ENCODE measurements around the gene ZMIZ1.

DNA sequence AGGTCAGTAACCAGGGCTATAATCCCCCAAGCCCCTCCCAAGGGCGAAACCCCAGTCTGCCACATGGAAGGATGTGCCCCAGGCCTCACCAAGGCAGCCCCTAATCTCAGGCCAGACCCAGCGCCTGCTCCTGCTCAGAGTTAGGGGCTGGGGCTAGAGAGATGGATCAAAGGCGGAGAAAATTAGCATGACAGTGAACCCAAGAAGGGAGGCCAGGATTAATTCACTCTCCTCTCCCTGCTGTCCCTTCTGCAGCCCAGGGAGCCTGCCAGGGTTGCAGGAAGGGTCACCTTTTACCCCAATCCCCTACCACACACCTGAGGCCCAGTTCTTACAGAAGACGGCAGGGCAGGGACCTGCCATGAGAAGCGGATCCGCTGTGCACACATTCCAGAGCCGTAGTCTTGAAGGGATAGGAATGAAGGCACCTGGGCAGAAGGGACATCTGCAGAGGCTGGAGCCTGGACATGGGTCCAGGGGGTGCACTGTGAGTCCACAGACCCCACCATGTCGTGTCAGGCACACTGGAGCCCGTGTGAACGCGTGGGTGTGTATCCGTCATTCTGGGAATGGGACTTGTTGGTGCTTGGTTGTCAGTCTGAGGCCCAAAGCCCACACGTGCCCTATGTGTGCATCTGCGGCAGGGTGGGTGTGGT lies 11.9 kb upstream of the ZMIZ1 start:
- TF ChIP-seq, protein P1, sequence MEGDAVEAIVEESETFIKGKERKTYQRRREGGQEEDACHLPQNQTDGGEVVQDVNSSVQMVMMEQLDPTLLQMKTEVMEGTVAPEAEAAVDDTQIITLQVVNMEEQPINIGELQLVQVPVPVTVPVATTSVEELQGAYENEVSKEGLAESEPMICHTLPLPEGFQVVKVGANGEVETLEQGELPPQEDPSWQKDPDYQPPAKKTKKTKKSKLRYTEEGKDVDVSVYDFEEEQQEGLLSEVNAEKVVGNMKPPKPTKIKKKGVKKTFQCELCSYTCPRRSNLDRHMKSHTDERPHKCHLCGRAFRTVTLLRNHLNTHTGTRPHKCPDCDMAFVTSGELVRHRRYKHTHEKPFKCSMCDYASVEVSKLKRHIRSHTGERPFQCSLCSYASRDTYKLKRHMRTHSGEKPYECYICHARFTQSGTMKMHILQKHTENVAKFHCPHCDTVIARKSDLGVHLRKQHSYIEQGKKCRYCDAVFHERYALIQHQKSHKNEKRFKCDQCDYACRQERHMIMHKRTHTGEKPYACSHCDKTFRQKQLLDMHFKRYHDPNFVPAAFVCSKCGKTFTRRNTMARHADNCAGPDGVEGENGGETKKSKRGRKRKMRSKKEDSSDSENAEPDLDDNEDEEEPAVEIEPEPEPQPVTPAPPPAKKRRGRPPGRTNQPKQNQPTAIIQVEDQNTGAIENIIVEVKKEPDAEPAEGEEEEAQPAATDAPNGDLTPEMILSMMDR (IDR thresholded peaks at IDR 0.05), result no peak
- TF ChIP-seq POLR2A (IDR thresholded peaks at IDR 0.05), result no peak

All from lower leg skin (tissue), 3 donors.